ENCODE measurements around the gene TCOF1. TPM values are rescaled to one million over a fixed set of nuclear protein-coding genes. Genes with fewer than 3 reads are reported as not detected.

TCOF1 gene
- 121 and 127 TPM in 2 replicates for total RNA-seq (2014; rRNA removed; shearing (Covaris generic))

GRCh38 chr5:150357326-150358260, at the start of gene TCOF1:
Gene TCOF1, plus strand, starts transcription at chr5:150357697. Its CDS starts 50 bp downstream, at chr5:150357747.

GRCh38 chr5:150412319-150413175, 55.0 kb downstream of the TCOF1 start, which contains the start of gene CD74:
Gene CD74, minus strand, starts transcription at chr5:150412910. Its CDS starts 161 bp downstream, at chr5:150412749.

Other genes starting within 250 kb of the TCOF1 start
- 4.9 and 6.1 TPM in 2 replicates for gene PDGFRB, start 201.9 kb upstream of the TCOF1 start, total RNA-seq (2014; rRNA removed; shearing (Covaris generic))
- gene CDX1, start 190.9 kb upstream of the TCOF1 start, total RNA-seq (2014; rRNA removed; shearing (Covaris generic)), result not detected in 2 replicates
- gene SLC6A7, start 167.6 kb upstream of the TCOF1 start, total RNA-seq (2014; rRNA removed; shearing (Covaris generic)), result not detected in 2 replicates
- not detected in 2 replicates for gene CAMK2A, start 67.9 kb upstream of the TCOF1 start, total RNA-seq (2014; rRNA removed; shearing (Covaris generic))
- 0.26 TPM in 1 of 2 replicates, not detected in the other for gene ARSI, start 54.8 kb upstream of the TCOF1 start, total RNA-seq (2014; rRNA removed; shearing (Covaris generic))
- gene CD74, start 55.2 kb downstream of the TCOF1 start, total RNA-seq (2014; rRNA removed; shearing (Covaris generic)), result 1,665 and 1,791 TPM in 2 replicates
- gene RPS14, start 92.0 kb downstream of the TCOF1 start, total RNA-seq (2014; rRNA removed; shearing (Covaris generic)), result 3,988 and 4,239 TPM in 2 replicates
- 14.9 and 28.7 TPM in 2 replicates for gene NDST1, start 150.4 kb downstream of the TCOF1 start, total RNA-seq (2014; rRNA removed; shearing (Covaris generic))